HEK293 (cell line): ENCODE measurements around the gene STK4.

Experiments used
- CTCF ChIA-PET: fragments of 350-600 bp; formaldehyde crosslinking; extraction: SDS; loops from one replicate; lab custom pipeline; 2021; ENCODE audit warnings: antibody characterized with exemption; lab: Yijun Ruan, JAX
- POLR2A ChIA-PET: fragments of 300-600 bp; formaldehyde crosslinking; extraction: SDS; loops from one replicate; lab custom pipeline; 2020; ENCODE audit warnings: antibody characterized with exemption, inconsistent platforms; lab: Yijun Ruan, JAX
- H3K27ac ChIP-seq: fragments of 200-500 bp; sonication (Bioruptor generic); 2 replicates; pipeline ENCODE4 v1.5.1; 2014; ENCODE audit warnings: low read depth, low read length, control low read depth, inconsistent platforms; ENCODE audit errors: extremely low read depth
- H3K36me3 ChIP-seq, 2 experiments: fragments of 200-500 bp in 1 of 2; sonication (Bioruptor generic) in 1 of 2; 1 replicate in 1 of 2; 2 replicates in 1 of 2; pipeline ENCODE4 v1.5.1; 2014 to 2017; ENCODE audit warnings: inconsistent platforms in 2 of 2, low read length in 2 of 2; ENCODE audit not compliant: control insufficient read depth in 2 of 2, insufficient read depth in 1 of 2
- H3K4me1 ChIP-seq: fragments of 200-500 bp; sonication (Bioruptor generic); 2 replicates; pipeline ENCODE4 v1.5.1; 2014; ENCODE audit warnings: mild to moderate bottlenecking, low read length, inconsistent platforms; ENCODE audit not compliant: control insufficient read depth, insufficient read depth
- H3K4me3 ChIP-seq: 2 replicates; pipeline ENCODE4 v1.5.1; 2011; ENCODE audit warnings: low read depth, mild to moderate bottlenecking, control low read depth, low read length, moderate library complexity
- H3K9me3 ChIP-seq: fragments of 200-500 bp; sonication (Bioruptor generic); 2 replicates; pipeline ENCODE4 v1.5.1; 2014; ENCODE audit warnings: low read depth, low read length, inconsistent platforms; ENCODE audit not compliant: control insufficient read depth, insufficient read depth
- EGR2 ChIP-seq: fragments of 450-650 bp; formaldehyde crosslinking; IDR thresholded peaks from 2 replicates; pipeline ENCODE4 v1.5.1; 2016; ENCODE audit warnings: low read depth, missing biosample characterization, missing genetic modification characterization
- FEZF1 ChIP-seq: fragments of 450-650 bp; formaldehyde crosslinking; IDR thresholded peaks from 2 replicates; pipeline ENCODE4 v1.5.1; 2016; ENCODE audit warnings: missing biosample characterization, missing genetic modification characterization
- GLI2 ChIP-seq: fragments of 450-650 bp; formaldehyde crosslinking; IDR thresholded peaks from 2 replicates; pipeline ENCODE4; 2017; ENCODE audit warnings: missing biosample characterization, missing genetic modification characterization, low read depth, borderline replicate concordance
- GLIS1 ChIP-seq: fragments of 450-650 bp; formaldehyde crosslinking; IDR thresholded peaks from 2 replicates; pipeline ENCODE4 v1.5.1; 2016; ENCODE audit warnings: missing biosample characterization, missing genetic modification characterization
- SALL2 ChIP-seq: fragments of 450-650 bp; formaldehyde crosslinking; IDR thresholded peaks from 2 replicates; pipeline ENCODE4 v1.5.0; 2017; ENCODE audit warnings: missing biosample characterization, mild to moderate bottlenecking, missing genetic modification characterization, borderline replicate concordance
- TCF7L2 ChIP-seq: IDR thresholded peaks from 2 replicates; pipeline ENCODE4 v1.6.1; 2011; ENCODE audit warnings: low read depth, mild to moderate bottlenecking, inconsistent platforms, low read length, moderate library complexity, borderline replicate concordance
- ZFP37 ChIP-seq: fragments of 450-650 bp; formaldehyde crosslinking; IDR thresholded peaks from 2 replicates; pipeline ENCODE4 v1.5.1; 2016; ENCODE audit warnings: missing biosample characterization, missing genetic modification characterization
- ZNF112 ChIP-seq: fragments of 450-650 bp; formaldehyde crosslinking; IDR thresholded peaks from 2 replicates; pipeline ENCODE4 v1.5.0; 2017; ENCODE audit warnings: missing biosample characterization, missing genetic modification characterization
- ZNF146 ChIP-seq: fragments of 450-650 bp; formaldehyde crosslinking; IDR thresholded peaks from 2 replicates; pipeline ENCODE4 v1.5.1; 2016; ENCODE audit warnings: missing biosample characterization, missing genetic modification characterization
- ZNF23 ChIP-seq: fragments of 450-650 bp; formaldehyde crosslinking; IDR thresholded peaks from 2 replicates; pipeline ENCODE4 v1.5.1; 2016; ENCODE audit warnings: missing biosample characterization, missing genetic modification characterization, borderline replicate concordance
- ZNF292 ChIP-seq: fragments of 450-650 bp; formaldehyde crosslinking; IDR thresholded peaks from 2 replicates; pipeline ENCODE4 v1.5.1; 2016; ENCODE audit warnings: low read depth, missing biosample characterization, missing genetic modification characterization, borderline replicate concordance
- ZNF302 ChIP-seq: fragments of 450-650 bp; formaldehyde crosslinking; IDR thresholded peaks from 2 replicates; pipeline ENCODE4 v1.5.1; 2016; ENCODE audit warnings: missing biosample characterization, missing genetic modification characterization, low read depth
- ZNF311 ChIP-seq: fragments of 450-650 bp; formaldehyde crosslinking; IDR thresholded peaks from 2 replicates; pipeline ENCODE4 v1.5.1; 2017; ENCODE audit warnings: missing biosample characterization, missing genetic modification characterization, borderline replicate concordance
- ZNF394 ChIP-seq: fragments of 450-650 bp; formaldehyde crosslinking; IDR thresholded peaks from 2 replicates; pipeline ENCODE4 v1.5.1; 2016; ENCODE audit warnings: missing biosample characterization, missing genetic modification characterization, mild to moderate bottlenecking, moderate library complexity, borderline replicate concordance
- ZNF48 ChIP-seq: fragments of 450-650 bp; formaldehyde crosslinking; IDR thresholded peaks from 2 replicates; pipeline ENCODE4 v1.5.1; 2016; ENCODE audit warnings: missing biosample characterization, missing genetic modification characterization
- ZNF561 ChIP-seq: fragments of 450-650 bp; IDR thresholded peaks from 2 replicates; pipeline ENCODE4 v1.5.1; 2018; ENCODE audit warnings: missing biosample characterization, missing genetic modification characterization, borderline replicate concordance
- ZNF621 ChIP-seq: fragments of 450-650 bp; formaldehyde crosslinking; IDR thresholded peaks from 2 replicates; pipeline ENCODE4 v1.5.1; 2017; ENCODE audit warnings: missing biosample characterization, missing genetic modification characterization
- ZNF654 ChIP-seq: fragments of 450-650 bp; formaldehyde crosslinking; IDR thresholded peaks from 2 replicates; pipeline ENCODE4 v1.5.1; 2016; ENCODE audit warnings: low read depth, missing biosample characterization, missing genetic modification characterization
- ZNF660 ChIP-seq: fragments of 450-650 bp; IDR thresholded peaks from 2 replicates; pipeline ENCODE4 v1.5.1; 2018; ENCODE audit warnings: missing biosample characterization, mild to moderate bottlenecking, missing genetic modification characterization
- ZSCAN23 ChIP-seq: fragments of 450-650 bp; formaldehyde crosslinking; IDR thresholded peaks from 2 replicates; pipeline ENCODE4 v1.5.1; 2016; ENCODE audit warnings: missing biosample characterization, missing genetic modification characterization
- TF ChIP-seq, protein P1 (sequence below): fragments of 450-650 bp; formaldehyde crosslinking; IDR thresholded peaks from 2 replicates; pipeline ENCODE4 v1.5.0; 2017; ENCODE audit warnings: missing biosample characterization, missing genetic modification characterization, borderline replicate concordance
- TF ChIP-seq, protein P2 (sequence below): fragments of 450-650 bp; IDR thresholded peaks from 2 replicates; pipeline ENCODE4 v1.5.1; 2018; ENCODE audit warnings: missing biosample characterization, mild to moderate bottlenecking, missing genetic modification characterization
- TF ChIP-seq, protein P3 (sequence below): fragments of 450-650 bp; formaldehyde crosslinking; IDR thresholded peaks from 2 replicates; pipeline ENCODE4 v1.5.1; 2016; ENCODE audit warnings: missing biosample characterization, missing genetic modification characterization

The STK4 gene

DNA sequence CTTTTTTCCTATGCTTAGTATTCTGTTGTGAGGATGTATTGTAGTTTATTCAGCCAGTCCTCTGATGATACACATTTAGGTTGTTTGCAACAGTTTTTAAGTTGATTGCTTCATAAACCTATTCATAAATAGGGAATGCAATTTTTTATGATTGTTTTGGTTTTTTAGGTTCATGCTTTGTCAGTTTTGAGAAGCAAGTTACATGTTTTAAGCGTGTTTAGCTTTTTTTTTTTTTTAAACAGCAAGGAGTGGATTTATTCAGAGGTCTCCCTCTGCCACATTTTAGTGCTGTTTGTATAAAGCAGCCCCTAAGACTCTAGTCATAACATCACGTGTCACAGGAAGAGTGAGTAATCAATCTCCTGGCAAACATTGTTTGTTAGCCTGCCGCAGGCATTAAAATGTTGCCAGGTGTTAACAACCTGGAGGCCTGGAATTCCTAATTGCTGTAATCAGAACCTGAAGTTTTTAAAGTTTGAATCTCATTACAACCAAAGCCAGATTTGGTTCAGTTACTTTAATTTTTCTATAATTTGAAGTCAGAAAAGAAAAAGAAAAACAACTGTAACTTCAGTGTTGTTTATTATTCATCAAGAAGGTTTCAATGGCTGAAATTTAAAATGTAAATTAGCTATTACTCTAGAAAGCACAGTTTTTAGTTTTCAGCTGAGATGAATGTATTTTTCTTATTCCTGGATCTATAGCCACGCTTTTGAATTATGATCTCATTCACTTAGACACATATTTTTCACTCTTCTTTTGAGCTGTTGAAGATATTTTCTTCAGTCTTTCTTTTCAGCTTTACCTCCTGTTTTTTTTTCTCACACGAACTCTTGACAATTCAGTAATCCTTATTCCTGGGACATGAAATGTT lies 75.4 kb downstream of the STK4 start (continued):
- no peak for TF ChIP-seq ZNF561
- TF ChIP-seq FEZF1 (tag by site-specific recombination), result peak; percentile 20; the same call in 1 of the 2 replicates
- no peak for TF ChIP-seq ZNF302 (tag by site-specific recombination)
- TF ChIP-seq, protein P1, sequence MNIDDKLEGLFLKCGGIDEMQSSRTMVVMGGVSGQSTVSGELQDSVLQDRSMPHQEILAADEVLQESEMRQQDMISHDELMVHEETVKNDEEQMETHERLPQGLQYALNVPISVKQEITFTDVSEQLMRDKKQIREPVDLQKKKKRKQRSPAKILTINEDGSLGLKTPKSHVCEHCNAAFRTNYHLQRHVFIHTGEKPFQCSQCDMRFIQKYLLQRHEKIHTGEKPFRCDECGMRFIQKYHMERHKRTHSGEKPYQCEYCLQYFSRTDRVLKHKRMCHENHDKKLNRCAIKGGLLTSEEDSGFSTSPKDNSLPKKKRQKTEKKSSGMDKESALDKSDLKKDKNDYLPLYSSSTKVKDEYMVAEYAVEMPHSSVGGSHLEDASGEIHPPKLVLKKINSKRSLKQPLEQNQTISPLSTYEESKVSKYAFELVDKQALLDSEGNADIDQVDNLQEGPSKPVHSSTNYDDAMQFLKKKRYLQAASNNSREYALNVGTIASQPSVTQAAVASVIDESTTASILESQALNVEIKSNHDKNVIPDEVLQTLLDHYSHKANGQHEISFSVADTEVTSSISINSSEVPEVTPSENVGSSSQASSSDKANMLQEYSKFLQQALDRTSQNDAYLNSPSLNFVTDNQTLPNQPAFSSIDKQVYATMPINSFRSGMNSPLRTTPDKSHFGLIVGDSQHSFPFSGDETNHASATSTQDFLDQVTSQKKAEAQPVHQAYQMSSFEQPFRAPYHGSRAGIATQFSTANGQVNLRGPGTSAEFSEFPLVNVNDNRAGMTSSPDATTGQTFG (tag by site-specific recombination), result no peak
- no peak for TF ChIP-seq ZNF48 (tag by site-specific recombination)
- no peak for TF ChIP-seq GLIS1 (tag by site-specific recombination)
- TF ChIP-seq, protein P2, sequence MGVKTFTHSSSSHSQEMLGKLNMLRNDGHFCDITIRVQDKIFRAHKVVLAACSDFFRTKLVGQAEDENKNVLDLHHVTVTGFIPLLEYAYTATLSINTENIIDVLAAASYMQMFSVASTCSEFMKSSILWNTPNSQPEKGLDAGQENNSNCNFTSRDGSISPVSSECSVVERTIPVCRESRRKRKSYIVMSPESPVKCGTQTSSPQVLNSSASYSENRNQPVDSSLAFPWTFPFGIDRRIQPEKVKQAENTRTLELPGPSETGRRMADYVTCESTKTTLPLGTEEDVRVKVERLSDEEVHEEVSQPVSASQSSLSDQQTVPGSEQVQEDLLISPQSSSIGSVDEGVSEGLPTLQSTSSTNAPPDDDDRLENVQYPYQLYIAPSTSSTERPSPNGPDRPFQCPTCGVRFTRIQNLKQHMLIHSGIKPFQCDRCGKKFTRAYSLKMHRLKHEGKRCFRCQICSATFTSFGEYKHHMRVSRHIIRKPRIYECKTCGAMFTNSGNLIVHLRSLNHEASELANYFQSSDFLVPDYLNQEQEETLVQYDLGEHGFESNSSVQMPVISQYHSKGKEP (tag by site-specific recombination), result peak; percentile 67
- TF ChIP-seq ZNF112 (tag by site-specific recombination), result no peak
- no peak for TF ChIP-seq GLI2 (tag by site-specific recombination)
- TF ChIP-seq ZNF394 (tag by site-specific recombination), result no peak
- no peak for TF ChIP-seq ZNF292 (tag by site-specific recombination)
- TF ChIP-seq ZFP37 (tag by site-specific recombination), result no peak
- TF ChIP-seq ZNF621 (tag by site-specific recombination), result no peak
- TF ChIP-seq, all 188 proteins: peak for 21

DNA sequence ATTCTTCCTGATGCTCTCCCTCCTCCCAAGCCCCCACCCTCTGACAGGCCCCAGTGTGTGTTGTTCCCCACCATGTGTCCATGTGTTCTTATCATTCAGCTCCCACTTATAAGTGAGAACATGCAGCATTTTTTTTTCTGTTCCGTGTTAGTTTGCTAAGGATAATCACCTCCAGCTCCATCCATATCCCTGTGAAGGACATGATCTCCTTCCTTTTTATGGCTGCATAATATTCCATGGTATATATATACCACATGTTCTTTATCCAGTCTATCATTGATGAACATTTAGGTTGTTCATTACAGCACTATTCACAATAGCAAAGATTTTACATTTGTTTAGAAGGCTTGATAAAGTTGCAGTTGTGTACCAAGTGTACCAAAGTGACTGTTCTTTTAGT lies 76.7 kb downstream of the STK4 start:
- CTCF ChIA-PET, result interaction anchor here (0.6 to 4.7 kb wide), 15 partner anchors 11 to 728 kb away, joined by 3 to 90 read pairs (median 8); no protein-coding TSS in a partner anchor
- Histone ChIP-seq H3K4me3 (no peak overlapping the region), H3K27ac (no peak overlapping the region), H3K9me3 (no peaks in the 10 kb centered on the region), H3K4me1 (peaks cover 6% of the 10 kb centered on the region; the same call in 1 of the 2 replicates), H3K36me3 (no peaks in the 10 kb centered on the region)
- POLR2A ChIA-PET, result no interaction called here
- TF ChIP-seq TCF7L2 (no peak), SALL2 (tag by site-specific recombination) (no peak), EGR2 (tag by site-specific recombination) (no peak), ZNF146 (tag by site-specific recombination) (peak; percentile 97)

DNA sequence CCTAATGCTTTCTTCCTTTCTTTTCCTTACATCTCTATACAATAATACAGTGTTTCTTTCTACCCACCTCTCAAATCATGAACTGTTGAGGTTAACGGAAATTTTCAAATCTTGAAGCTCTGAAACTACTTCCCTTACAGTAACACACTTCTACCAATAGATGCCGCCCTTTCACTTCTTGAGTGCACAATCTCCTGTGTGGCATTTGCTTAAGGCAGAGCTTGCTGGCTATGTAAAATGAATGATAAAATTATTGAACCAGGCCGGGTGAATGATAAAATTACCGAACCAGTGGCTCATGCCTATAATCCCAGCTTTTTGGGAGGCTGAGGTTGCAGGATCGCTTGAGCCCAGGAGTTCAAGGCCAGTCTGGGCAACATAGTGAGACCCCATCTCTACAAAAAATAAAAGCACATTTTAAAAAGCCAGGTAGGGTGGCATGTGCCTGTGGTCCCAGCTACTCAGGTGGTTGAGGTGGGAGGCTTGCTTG lies 77.8 kb downstream of the STK4 start:
- peaks cover 6% of the 10 kb centered on the region; the same call in 1 of the 2 replicates for H3K4me1 ChIP-seq
- ChIA-PET POLR2A (interaction anchor here (1.1 kb wide), 1 partner anchor 50 kb away, joined by 4 read pairs; no protein-coding TSS in a partner anchor), CTCF (interaction anchor here (0.6 to 4.7 kb wide), 40 partner anchors 9 to 745 kb away, joined by 3 to 90 read pairs (median 5); no protein-coding TSS in a partner anchor)
- no peaks in the 10 kb centered on the region for H3K36me3 ChIP-seq
- H3K4me3 ChIP-seq, result no peak overlapping the region
- H3K27ac ChIP-seq, result no peak overlapping the region
- TF ChIP-seq ZNF311 (no peak), ZNF302 (tag by site-specific recombination) (no peak), ZSCAN23 (tag by site-specific recombination) (no peak), ZNF23 (no peak), ZNF654 (tag by site-specific recombination) (peak; percentile 94), ZNF660 (tag by site-specific recombination) (peak; percentile 63; the same call in 1 of the 2 replicates)
- TF ChIP-seq, protein P3, sequence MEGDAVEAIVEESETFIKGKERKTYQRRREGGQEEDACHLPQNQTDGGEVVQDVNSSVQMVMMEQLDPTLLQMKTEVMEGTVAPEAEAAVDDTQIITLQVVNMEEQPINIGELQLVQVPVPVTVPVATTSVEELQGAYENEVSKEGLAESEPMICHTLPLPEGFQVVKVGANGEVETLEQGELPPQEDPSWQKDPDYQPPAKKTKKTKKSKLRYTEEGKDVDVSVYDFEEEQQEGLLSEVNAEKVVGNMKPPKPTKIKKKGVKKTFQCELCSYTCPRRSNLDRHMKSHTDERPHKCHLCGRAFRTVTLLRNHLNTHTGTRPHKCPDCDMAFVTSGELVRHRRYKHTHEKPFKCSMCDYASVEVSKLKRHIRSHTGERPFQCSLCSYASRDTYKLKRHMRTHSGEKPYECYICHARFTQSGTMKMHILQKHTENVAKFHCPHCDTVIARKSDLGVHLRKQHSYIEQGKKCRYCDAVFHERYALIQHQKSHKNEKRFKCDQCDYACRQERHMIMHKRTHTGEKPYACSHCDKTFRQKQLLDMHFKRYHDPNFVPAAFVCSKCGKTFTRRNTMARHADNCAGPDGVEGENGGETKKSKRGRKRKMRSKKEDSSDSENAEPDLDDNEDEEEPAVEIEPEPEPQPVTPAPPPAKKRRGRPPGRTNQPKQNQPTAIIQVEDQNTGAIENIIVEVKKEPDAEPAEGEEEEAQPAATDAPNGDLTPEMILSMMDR, result peak; percentile 61
- no peaks in the 10 kb centered on the region for H3K9me3 ChIP-seq
